Pons (tissue), 1 donor: ENCODE data around the gene NSA2.
"Not testable (repeated sequence)": the region's sequence is repeated elsewhere in the genome, so short reads cannot be mapped to it uniquely, and the experiment has no call there.

Experiments
- DNase-seq: peaks from one replicate; pipeline ENCODE4 v3.0.0-alpha.2; 2016; ENCODE audit warnings: low spot score

Gene NSA2

GRCh38 chr5:74766849-74767578 is at the start of gene NSA2, which contains the start of gene GFM2:
TSS of gene NSA2 (plus strand) at chr5:74767249. CDS start at chr5:74767361, 112 bp downstream.
TSS of gene GFM2 (minus strand) at chr5:74767117. CDS start at chr5:74763742, 3,375 bp downstream.
- peak; percentile 95 for DNase-seq

- no peak for DNase-seq
These were observed 49.5 kb upstream of the NSA2 start for GRCh38 chr5:74717596-74717995.

GRCh38 chr5:74722271-74722670 is 44.8 kb upstream of the NSA2 start:
- no peak for DNase-seq

GRCh38 chr5:74725331-74725730 is 41.7 kb upstream of the NSA2 start:
- no peak for DNase-seq

- peak; percentile 79 for DNase-seq
These were observed 30.3 kb upstream of the NSA2 start for GRCh38 chr5:74736759-74737158.

GRCh38 chr5:74738406-74738805 is 28.6 kb upstream of the NSA2 start:
- DNase-seq: no peak

GRCh38 chr5:74748742-74749141 is 18.3 kb upstream of the NSA2 start:
- not testable (repeated sequence) for DNase-seq

GRCh38 chr5:74761241-74761640 is 5.8 kb upstream of the NSA2 start:
- no peak for DNase-seq

- DNase-seq: no peak
These were observed 4.5 kb upstream of the NSA2 start for GRCh38 chr5:74762599-74762998.

- DNase-seq: no peak
These were observed 3.5 kb upstream of the NSA2 start for GRCh38 chr5:74763504-74763903.

- no peak for DNase-seq
These were observed 1.8 kb upstream of the NSA2 start for GRCh38 chr5:74765201-74765600.

- DNase-seq: no peak
These were observed 1.1 kb upstream of the NSA2 start for GRCh38 chr5:74765929-74766328.

GRCh38 chr5:74766418-74766848 is 616 bp upstream of the NSA2 start:
- DNase-seq: peak; percentile 79

- DNase-seq: no peak
These were observed 497 bp downstream of the NSA2 start for GRCh38 chr5:74767579-74767913.

GRCh38 chr5:74772359-74772758 is 5.3 kb downstream of the NSA2 start:
- DNase-seq: no peak

GRCh38 chr5:74778609-74779008 is 11.6 kb downstream of the NSA2 start:
- DNase-seq: no peak

- no peak for DNase-seq
These were observed 19.8 kb downstream of the NSA2 start for GRCh38 chr5:74786851-74787250.

- DNase-seq: no peak
These were observed 20.4 kb downstream of the NSA2 start for GRCh38 chr5:74787424-74787823.

GRCh38 chr5:74791669-74792068 is 24.6 kb downstream of the NSA2 start:
- not testable (repeated sequence) for DNase-seq

GRCh38 chr5:74798977-74799911 is 32.2 kb downstream of the NSA2 start:
- DNase-seq: peak; percentile 82

- no peak for DNase-seq
These were observed 34.1 kb downstream of the NSA2 start for GRCh38 chr5:74801197-74801596.

- DNase-seq: no peak
These were observed 34.9 kb downstream of the NSA2 start for GRCh38 chr5:74801941-74802340.

GRCh38 chr5:74810915-74811314 is 43.9 kb downstream of the NSA2 start:
- no peak for DNase-seq
